HG03066 (cell line): ENCODE results near the gene MAPK1.

ENCODE experiments used
- ATAC-seq: cut with Tn5 transposase; IDR thresholded peaks from one replicate; pipeline ENCODE4 v1.9.1; 2021; ENCODE audit warnings: low read depth; ENCODE audit not compliant: unreplicated experiment

MAPK1 gene

GRCh38 chr22:21709688-21710087 is 157.8 kb downstream of the MAPK1 start:
- ATAC-seq: no peak

GRCh38 chr22:21708960-21709359 is 158.5 kb downstream of the MAPK1 start:
- no peak for ATAC-seq

- ATAC-seq: no peak
Observed at GRCh38 chr22:21707677-21708076, 159.8 kb downstream of the MAPK1 start.
